GM18508 (cell line): ENCODE data around the gene DESI2.
"Not testable (repeated sequence)": the region's sequence is repeated elsewhere in the genome, so short reads cannot be mapped to it uniquely, and the experiment has no call there.

Experiments used
- ATAC-seq: cut with Tn5 transposase; IDR thresholded peaks from one replicate; pipeline ENCODE4 v1.9.1; 2021; ENCODE audit warnings: moderate number of reproducible peaks; ENCODE audit not compliant: insufficient read depth, unreplicated experiment

Gene DESI2

GRCh38 chr1:244654108-244655038 is 1.4 kb downstream of the DESI2 start:
- ATAC-seq: no peak

GRCh38 chr1:244655186-244655585 is 2.3 kb downstream of the DESI2 start:
- ATAC-seq: no peak

GRCh38 chr1:244657421-244657820 is 4.5 kb downstream of the DESI2 start:
- ATAC-seq: no peak

- ATAC-seq: no peak
Observed at GRCh38 chr1:244659694-244660093, 6.8 kb downstream of the DESI2 start.

- no peak for ATAC-seq
Observed at GRCh38 chr1:244660595-244660994, 7.7 kb downstream of the DESI2 start.

- not testable (repeated sequence) for ATAC-seq
Observed at GRCh38 chr1:244661569-244662312, 8.8 kb downstream of the DESI2 start.

GRCh38 chr1:244662599-244662998 is 9.7 kb downstream of the DESI2 start:
- ATAC-seq: no peak

GRCh38 chr1:244664353-244664752 is 11.4 kb downstream of the DESI2 start:
- ATAC-seq: no peak

- ATAC-seq: peak; percentile 82
Observed at GRCh38 chr1:244665771-244666217, 12.9 kb downstream of the DESI2 start.

GRCh38 chr1:244666672-244667418 is 13.9 kb downstream of the DESI2 start:
- ATAC-seq: not testable (repeated sequence)

- no peak for ATAC-seq
Observed at GRCh38 chr1:244667797-244668196, 14.9 kb downstream of the DESI2 start.

GRCh38 chr1:244672946-244673682 is 20.2 kb downstream of the DESI2 start:
- no peak for ATAC-seq

GRCh38 chr1:244674446-244674845 is 21.5 kb downstream of the DESI2 start:
- ATAC-seq: no peak

- no peak for ATAC-seq
Observed at GRCh38 chr1:244675167-244675566, 22.2 kb downstream of the DESI2 start.

GRCh38 chr1:244678697-244679096 is 25.8 kb downstream of the DESI2 start:
- ATAC-seq: no peak

GRCh38 chr1:244680667-244681066 is 27.7 kb downstream of the DESI2 start:
- no peak for ATAC-seq

GRCh38 chr1:244682087-244682486 is 29.2 kb downstream of the DESI2 start:
- ATAC-seq: not testable (repeated sequence)

GRCh38 chr1:244695937-244696336 is 43.0 kb downstream of the DESI2 start:
- ATAC-seq: no peak

- ATAC-seq: no peak
Observed at GRCh38 chr1:244699741-244700140, 46.8 kb downstream of the DESI2 start.

- ATAC-seq: no peak
Observed at GRCh38 chr1:244700808-244701207, 47.9 kb downstream of the DESI2 start.
